ENCODE results near the gene MGST2.

DNA sequence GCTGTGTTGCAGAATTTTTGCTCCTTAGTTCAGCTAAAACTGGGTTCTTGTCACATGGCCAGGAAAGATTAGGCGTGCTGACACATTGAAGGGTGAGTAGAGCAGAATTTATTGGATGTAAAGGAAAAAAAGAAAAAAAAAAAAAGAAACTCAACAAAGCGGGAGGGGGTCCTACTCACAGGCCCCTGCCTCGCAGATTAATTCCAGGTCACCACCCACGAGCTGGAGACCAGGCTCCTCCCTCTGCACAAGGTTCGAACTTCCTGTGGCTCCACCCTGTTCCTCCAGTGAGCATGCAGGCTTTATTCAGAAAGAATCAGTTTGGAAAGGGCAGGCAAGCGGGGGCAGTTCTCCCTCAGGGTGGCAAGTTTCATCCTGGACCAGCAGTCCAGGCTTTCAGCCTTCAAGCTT lies 17.1 kb downstream of the MGST2 start:
- TF ChIP-seq, protein P1, sequence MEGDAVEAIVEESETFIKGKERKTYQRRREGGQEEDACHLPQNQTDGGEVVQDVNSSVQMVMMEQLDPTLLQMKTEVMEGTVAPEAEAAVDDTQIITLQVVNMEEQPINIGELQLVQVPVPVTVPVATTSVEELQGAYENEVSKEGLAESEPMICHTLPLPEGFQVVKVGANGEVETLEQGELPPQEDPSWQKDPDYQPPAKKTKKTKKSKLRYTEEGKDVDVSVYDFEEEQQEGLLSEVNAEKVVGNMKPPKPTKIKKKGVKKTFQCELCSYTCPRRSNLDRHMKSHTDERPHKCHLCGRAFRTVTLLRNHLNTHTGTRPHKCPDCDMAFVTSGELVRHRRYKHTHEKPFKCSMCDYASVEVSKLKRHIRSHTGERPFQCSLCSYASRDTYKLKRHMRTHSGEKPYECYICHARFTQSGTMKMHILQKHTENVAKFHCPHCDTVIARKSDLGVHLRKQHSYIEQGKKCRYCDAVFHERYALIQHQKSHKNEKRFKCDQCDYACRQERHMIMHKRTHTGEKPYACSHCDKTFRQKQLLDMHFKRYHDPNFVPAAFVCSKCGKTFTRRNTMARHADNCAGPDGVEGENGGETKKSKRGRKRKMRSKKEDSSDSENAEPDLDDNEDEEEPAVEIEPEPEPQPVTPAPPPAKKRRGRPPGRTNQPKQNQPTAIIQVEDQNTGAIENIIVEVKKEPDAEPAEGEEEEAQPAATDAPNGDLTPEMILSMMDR (IDR thresholded peaks at IDR 0.05): no peak
- TF ChIP-seq POLR2A (IDR thresholded peaks at IDR 0.05): no peak
